ENCODE results near the gene SLC34A3. TPM values are rescaled to one million over a fixed set of nuclear protein-coding genes. Genes with fewer than 3 reads are reported as not detected.

SLC34A3 gene
- 1 to 10 TPM in 1 of 4 donors, under 1 TPM in 2, not detected in 1; 0.11 to 1.7 (median 0.38) TPM for total RNA-seq

DNA sequence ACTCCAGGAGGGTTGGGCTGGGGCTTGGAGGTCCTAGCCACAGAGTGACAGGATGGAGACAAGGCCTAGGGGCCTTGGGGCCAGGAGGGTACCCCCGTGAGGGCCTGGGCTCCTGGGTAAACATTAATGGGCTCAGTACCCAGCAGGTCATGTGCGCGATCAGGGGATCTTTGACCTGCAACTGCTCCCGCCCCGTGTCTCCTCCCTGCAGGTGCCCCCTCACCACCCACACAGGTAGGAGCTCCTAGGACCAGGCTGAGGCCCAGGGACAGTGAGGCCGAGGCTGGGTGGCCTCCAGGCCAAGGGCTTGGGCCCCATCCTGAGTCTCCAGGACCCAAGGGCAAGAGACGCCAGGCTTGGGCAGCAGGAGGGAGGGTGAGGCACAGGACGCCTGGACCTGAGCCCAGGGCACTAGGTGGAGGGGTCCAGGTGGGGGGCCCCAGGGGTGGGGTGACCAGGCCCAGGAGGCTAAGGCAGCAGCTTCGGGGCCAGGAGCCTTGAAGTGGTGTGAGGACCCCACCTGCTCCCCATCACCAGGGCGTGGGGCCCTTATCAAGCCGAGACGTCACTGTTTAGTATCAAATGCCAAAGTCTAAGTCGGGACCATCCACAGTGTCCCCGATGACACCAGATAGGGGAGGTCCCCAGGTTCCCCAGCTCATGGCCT, at the start of gene SLC34A3:
TSS of gene SLC34A3 (plus strand) at position 197 of the 667 bp plus-strand sequence. CDS start 802 bp downstream, outside the sequence.
- peaks cover 15 to 32% (median 19%) of the 10 kb centered on the region in 3 donors for H3K4me1 ChIP-seq
- no peak for TF ChIP-seq POLR2A (IDR thresholded peaks at IDR 0.05)
- TF ChIP-seq, protein P1, sequence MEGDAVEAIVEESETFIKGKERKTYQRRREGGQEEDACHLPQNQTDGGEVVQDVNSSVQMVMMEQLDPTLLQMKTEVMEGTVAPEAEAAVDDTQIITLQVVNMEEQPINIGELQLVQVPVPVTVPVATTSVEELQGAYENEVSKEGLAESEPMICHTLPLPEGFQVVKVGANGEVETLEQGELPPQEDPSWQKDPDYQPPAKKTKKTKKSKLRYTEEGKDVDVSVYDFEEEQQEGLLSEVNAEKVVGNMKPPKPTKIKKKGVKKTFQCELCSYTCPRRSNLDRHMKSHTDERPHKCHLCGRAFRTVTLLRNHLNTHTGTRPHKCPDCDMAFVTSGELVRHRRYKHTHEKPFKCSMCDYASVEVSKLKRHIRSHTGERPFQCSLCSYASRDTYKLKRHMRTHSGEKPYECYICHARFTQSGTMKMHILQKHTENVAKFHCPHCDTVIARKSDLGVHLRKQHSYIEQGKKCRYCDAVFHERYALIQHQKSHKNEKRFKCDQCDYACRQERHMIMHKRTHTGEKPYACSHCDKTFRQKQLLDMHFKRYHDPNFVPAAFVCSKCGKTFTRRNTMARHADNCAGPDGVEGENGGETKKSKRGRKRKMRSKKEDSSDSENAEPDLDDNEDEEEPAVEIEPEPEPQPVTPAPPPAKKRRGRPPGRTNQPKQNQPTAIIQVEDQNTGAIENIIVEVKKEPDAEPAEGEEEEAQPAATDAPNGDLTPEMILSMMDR (IDR thresholded peaks at IDR 0.05), result no peak
- H3K27ac ChIP-seq, result no peak within 1 kb of the TSS
- intact Hi-C loops (cut with DNase I), result loop anchor here (10.0 kb wide), 1 partner anchor 46 kb away; the partner anchor contains the start of genes ANAPC2 and SSNA1
- no peaks in the 10 kb centered on the region for H3K9me3 ChIP-seq
- no peak within 1 kb of the TSS for H3K4me3 ChIP-seq
- H3K27me3 ChIP-seq, result peaks cover 0 to 89% (median 0%) of the 10 kb centered on the region in 4 donors
- 90% methylated on average over 2 of the region's 14 CpGs; no CpG with 5 or more reads in 1 of the 2 donors for WGBS, 2 donors
- H3K36me3 ChIP-seq, result no peaks in the 10 kb centered on the region
- no peak for DNase-seq

DNA sequence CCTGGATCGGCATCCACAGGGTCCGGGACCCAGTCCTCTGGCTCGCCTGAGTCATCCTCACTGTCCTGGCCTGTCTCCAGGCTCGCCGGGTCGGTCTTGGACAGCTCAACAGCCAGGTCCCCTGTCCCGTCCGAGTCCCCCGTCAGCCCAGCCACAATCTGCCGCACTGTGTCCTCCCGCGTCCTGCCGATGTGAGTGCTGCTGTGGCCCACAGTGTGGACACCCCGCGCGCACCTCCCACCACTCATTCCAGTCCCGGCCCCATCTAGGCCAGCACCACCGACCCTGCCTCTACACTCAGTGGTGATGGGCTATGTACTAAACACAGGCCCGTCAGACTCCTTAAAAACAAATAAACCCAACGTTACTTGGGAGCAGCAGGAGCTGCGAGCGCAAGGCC, 49.0 kb upstream of the SLC34A3 start:
- Histone ChIP-seq H3K36me3 (peaks cover 51 to 100% (median 61%) of the 10 kb centered on the region in 3 donors), H3K4me3 (no peak overlapping the region), H3K27ac (no peak overlapping the region), H3K27me3 (no peaks in the 10 kb centered on the region), H3K4me1 (peaks cover 9 to 28% (median 10%) of the 10 kb centered on the region in 3 donors), H3K9me3 (no peaks in the 10 kb centered on the region)
- TF ChIP-seq, protein P1 (IDR thresholded peaks at IDR 0.05), result no peak
- no peak for TF ChIP-seq POLR2A (IDR thresholded peaks at IDR 0.05)
- DNase-seq, result no peak
- WGBS, 2 donors, result 60 to 84% methylated on average over 1 to 13 of the region's 22 CpGs
- intact Hi-C loops (cut with DNase I), result loop anchor here (10.0 kb wide), 1 partner anchor 53 kb away; the partner anchor contains the start of gene SLC34A3

DNA sequence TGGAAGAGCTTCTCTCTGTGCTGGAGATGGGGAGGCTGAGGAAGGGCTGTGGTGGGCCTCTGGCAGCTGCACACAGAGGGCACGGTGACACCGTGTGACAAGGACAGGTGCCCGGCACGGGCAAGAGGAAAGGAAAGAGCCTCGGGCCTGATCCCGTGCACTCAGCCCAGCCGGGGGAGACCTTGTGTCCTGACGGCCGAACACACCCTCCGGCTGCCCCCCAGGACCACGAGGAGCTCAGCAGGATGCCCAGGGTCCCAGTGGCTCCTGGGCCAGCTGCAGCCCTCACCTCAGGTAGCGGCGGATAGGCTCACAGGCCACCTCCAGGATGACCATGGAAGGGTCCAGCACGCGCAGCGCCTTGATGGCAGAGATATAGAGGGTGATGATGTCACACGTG, 47.9 kb upstream of the SLC34A3 start:
- TF ChIP-seq POLR2A (IDR thresholded peaks at IDR 0.05), result no peak
- TF ChIP-seq, protein P1 (IDR thresholded peaks at IDR 0.05), result no peak
- DNase-seq, result no peak
- Histone ChIP-seq H3K4me3 (no peak overlapping the region), H3K27me3 (no peaks in the 10 kb centered on the region), H3K9me3 (no peaks in the 10 kb centered on the region), H3K4me1 (peaks cover 20 to 34% (median 21%) of the 10 kb centered on the region in 3 donors), H3K36me3 (peaks cover 54 to 97% (median 61%) of the 10 kb centered on the region in 3 donors), H3K27ac (no peak overlapping the region)
- intact Hi-C loops (cut with DNase I), result loop anchor here (10.0 kb wide), 1 partner anchor 52 kb away; the partner anchor contains the start of gene SLC34A3
- 96 to 100% methylated on average over 5 to 6 of the region's 17 CpGs for WGBS, 2 donors

DNA sequence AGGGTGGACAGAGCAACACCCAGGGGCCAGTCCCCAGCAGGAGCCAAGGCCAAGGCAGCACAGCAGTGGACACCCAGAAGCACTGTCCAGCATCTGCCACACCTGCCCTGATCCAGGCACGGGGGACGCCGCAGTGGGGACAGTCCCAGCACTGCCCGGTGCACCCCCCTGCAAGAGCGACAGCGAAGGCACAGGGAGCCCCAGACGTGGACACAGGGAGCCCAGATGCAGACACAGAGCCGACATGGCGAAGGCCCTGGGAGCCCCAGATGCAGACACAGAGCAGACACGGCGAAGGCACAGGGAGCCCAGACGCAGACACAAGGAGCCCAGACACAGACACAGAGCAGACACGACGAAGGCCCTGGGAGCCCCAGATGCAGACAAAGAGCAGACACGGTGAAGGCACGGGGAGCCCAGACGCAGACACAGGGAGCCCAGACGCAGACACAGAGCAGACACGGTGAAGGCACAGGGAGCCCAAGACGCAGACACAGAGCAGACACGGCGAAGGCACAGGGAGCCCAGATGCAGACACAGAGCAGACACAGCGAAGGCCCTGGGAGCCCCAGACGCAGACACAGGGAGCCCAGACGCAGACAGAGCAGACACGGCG, 46.6 kb upstream of the SLC34A3 start:
- DNase-seq, result no peak
- no peak overlapping the region for H3K4me3 ChIP-seq
- 91 to 93% methylated on average over 18 to 25 of the region's 27 CpGs for WGBS, 2 donors
- peaks cover 53 to 85% (median 54%) of the 10 kb centered on the region in 3 donors for H3K36me3 ChIP-seq
- intact Hi-C loops (cut with DNase I), result loop anchor here (10.0 kb wide), 1 partner anchor 51 kb away; the partner anchor contains the start of gene SLC34A3
- H3K4me1 ChIP-seq, result peaks cover 22 to 38% (median 23%) of the 10 kb centered on the region in 3 donors
- H3K9me3 ChIP-seq, result no peaks in the 10 kb centered on the region
- H3K27ac ChIP-seq, result no peak overlapping the region
- no peaks in the 10 kb centered on the region for H3K27me3 ChIP-seq
- no peak for TF ChIP-seq POLR2A (IDR thresholded peaks at IDR 0.05)
- TF ChIP-seq, protein P1 (IDR thresholded peaks at IDR 0.05), result no peak

Data from esophagus squamous epithelium (tissue), 5 donors.